Keratinocyte (primary cell): ENCODE data around the gene LRRC15. TPM values are rescaled to one million over a fixed set of nuclear protein-coding genes. Genes with fewer than 3 reads are reported as not detected.

ENCODE experiments used
- DNase-seq: peaks from one replicate; pipeline ENCODE4 v3.0.0-alpha.2; 2011; ENCODE audit warnings: low read depth, missing footprints, low spot score
- FAIRE-seq: peaks from 2 replicates; lab custom pipeline; 2011; peaks lifted over from hg19 to GRCh38; lab: Jason Lieb, UNC
- H2AFZ ChIP-seq: 2 replicates; pipeline ENCODE4 v1.6.0; 2012; ENCODE audit warnings: low read length, control low read depth, inconsistent platforms; ENCODE audit not compliant: control insufficient read depth
- H3K27ac ChIP-seq: 2 replicates; pipeline ENCODE4 v1.5.1; 2011; ENCODE audit warnings: low read length; ENCODE audit not compliant: control insufficient read depth, insufficient read depth
- H3K27me3 ChIP-seq: 3 replicates; pipeline ENCODE4 v1.6.0; 2011; ENCODE audit warnings: low read length; ENCODE audit not compliant: control insufficient read depth, insufficient read depth; ENCODE audit errors: extremely low read depth
- H3K36me3 ChIP-seq, 2 experiments: 2 replicates in 1 of 2; 3 replicates in 1 of 2; pipeline ENCODE4 v1.5.1; 2011; ENCODE audit warnings: low read length in 2 of 2, mild to moderate bottlenecking in 1 of 2; ENCODE audit not compliant: control insufficient read depth in 2 of 2, insufficient read depth in 2 of 2; ENCODE audit errors: extremely low read depth in 1 of 2
- H3K4me1 ChIP-seq: 3 replicates; pipeline ENCODE4 v1.5.1; 2011; ENCODE audit warnings: low read length; ENCODE audit not compliant: control insufficient read depth, insufficient read depth; ENCODE audit errors: extremely low read depth
- H3K4me2 ChIP-seq: 3 replicates; pipeline ENCODE4 v1.6.0; 2011; ENCODE audit warnings: low read depth, low read length; ENCODE audit not compliant: control insufficient read depth, insufficient read depth; ENCODE audit errors: extremely low read depth
- H3K4me3 ChIP-seq, 3 experiments: fragments of 200-600 bp in 1 of 3; sonication (generic) in 1 of 3; 2 replicates in 2 of 3; 3 replicates in 1 of 3; pipeline ENCODE4 v1.5.1; 2011 to 2016; ENCODE audit warnings: low read length in 3 of 3, mild to moderate bottlenecking in 3 of 3, control low read depth in 2 of 3, inconsistent platforms in 1 of 3, low read depth in 1 of 3, mixed read lengths in 1 of 3, mixed run types in 1 of 3, moderate library complexity in 1 of 3; ENCODE audit not compliant: control insufficient read depth in 2 of 3, insufficient read depth in 2 of 3; ENCODE audit errors: extremely low read depth in 1 of 3
- H3K79me2 ChIP-seq: 2 replicates; pipeline ENCODE4 v1.6.0; 2012; ENCODE audit warnings: low read length; ENCODE audit not compliant: control insufficient read depth, insufficient read depth
- H3K9ac ChIP-seq: 3 replicates; pipeline ENCODE4 v1.6.0; 2011; ENCODE audit warnings: low read length; ENCODE audit not compliant: control insufficient read depth, insufficient read depth; ENCODE audit errors: extremely low read depth
- H3K9me1 ChIP-seq: 3 replicates; pipeline ENCODE4 v1.6.0; 2011; ENCODE audit warnings: low read length; ENCODE audit not compliant: control insufficient read depth, insufficient read depth; ENCODE audit errors: extremely low read depth
- H3K9me3 ChIP-seq: 2 replicates; pipeline ENCODE4 v1.5.1; 2012; ENCODE audit warnings: low read depth, low read length; ENCODE audit not compliant: control insufficient read depth
- H4K20me1 ChIP-seq: 3 replicates; pipeline ENCODE4 v1.6.0; 2011; ENCODE audit warnings: low read length; ENCODE audit not compliant: control insufficient read depth, insufficient read depth; ENCODE audit errors: extremely low read depth
- CTCF ChIP-seq, 3 experiments: IDR thresholded peaks in 1 of 3; conservative IDR thresholded peaks in 1 of 3; optimal IDR thresholded peaks in 1 of 3; 2 replicates in 2 of 3; 3 replicates in 1 of 3; pipeline versions ENCODE3 to v1.5.1; 2011; ENCODE audit warnings: low read length in 3 of 3, mild to moderate bottlenecking in 3 of 3, moderate library complexity in 2 of 3, control low read depth in 1 of 3, inconsistent platforms in 1 of 3; ENCODE audit not compliant: insufficient read depth in 2 of 3; ENCODE audit errors: extremely low read depth in 1 of 3
- EZH2 ChIP-seq: IDR thresholded peaks from one replicate; pipeline ENCODE4 v1.6.1; 2012; ENCODE audit warnings: inconsistent platforms, mild to moderate bottlenecking, low read length, moderate library complexity
- dilution Hi-C: fragments of 300-500 bp; cut with MboI; formaldehyde crosslinking; loops from one replicate; pipeline ENCODE4 v1.7.0; 2020; ENCODE audit warnings: low sequenced_read_pairs; ENCODE audit not compliant: extremely low pct_ligation_motif_present
- polyA plus RNA-seq, 5 experiments: library from polyadenylated mRNA; depleted of rRNA in 3 of 5; stranded (reverse) in 3 of 5; stranded (forward) in 1 of 5; unstranded in 1 of 5; fragments of >200 nt; gene quantifications; 1 replicate in 1 of 5; 2 replicates in 3 of 5; 3 replicates in 1 of 5; pipeline versions ENCODE4 v1.2.1 to v1.2.3, GENCODE V29; 2011 to 2012; ENCODE audit warnings: missing spikeins in 2 of 5, low read depth in 1 of 5, low replicate concordance in 1 of 5

LRRC15 gene
- polyA plus RNA-seq, 1 donor (not counting 4 experiments of a cell fraction or from before 2014, with no cell fraction given), result not detected

DNA sequence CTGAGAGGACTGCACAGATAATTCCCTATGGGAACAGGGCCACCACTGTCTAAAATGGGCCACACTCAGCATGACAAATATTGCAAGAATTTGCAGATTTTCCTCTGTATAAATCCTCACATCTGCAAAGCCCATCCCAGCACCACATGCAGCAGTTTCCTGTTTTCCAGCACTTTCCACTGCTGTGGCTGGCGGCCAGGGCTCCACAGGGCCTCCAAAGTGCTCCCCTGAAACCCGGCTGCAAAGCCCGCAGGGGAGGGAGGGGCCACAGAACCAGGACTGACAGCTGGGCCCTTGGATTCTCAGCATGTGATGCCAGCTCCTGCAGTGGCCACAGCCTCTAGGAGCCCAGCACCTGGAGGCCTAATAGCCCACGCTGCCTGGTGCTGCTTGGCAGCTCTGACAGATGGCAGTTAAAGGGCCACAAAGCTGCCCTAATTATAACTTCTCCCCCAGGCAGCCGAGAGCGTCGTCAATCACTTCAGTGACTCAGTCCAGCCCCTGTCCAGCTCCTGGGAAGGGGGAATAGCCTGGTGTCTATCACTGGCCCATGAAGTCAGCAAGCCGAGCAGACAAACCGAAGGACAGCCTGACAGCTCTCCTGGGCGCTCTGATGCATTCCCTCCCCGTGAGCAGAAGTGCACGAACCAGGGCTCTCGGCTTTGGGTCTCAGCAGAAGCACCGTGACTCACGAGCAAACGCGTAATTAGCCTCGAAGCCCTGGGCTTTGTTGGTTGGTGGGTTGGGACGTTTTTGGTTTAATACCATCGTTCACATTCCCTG is 4.7 kb downstream of the LRRC15 start:
- H3K27me3 ChIP-seq, result peaks cover 41% of the 10 kb centered on the region
- H4K20me1 ChIP-seq, result no peaks in the 10 kb centered on the region
- H3K9ac ChIP-seq, result no peak overlapping the region
- TF ChIP-seq EZH2 (no peak), CTCF (optimal IDR thresholded peaks at IDR 0.05 in 1 of 3, IDR thresholded peaks at IDR 0.05 in 1 of 3, conservative IDR thresholded peaks at IDR 0.05 in 1 of 3; ENCODE audit: extremely low read depth in 1 of 3, insufficient read depth in 2 of 3, low read length in 3 of 3) (no peak)
- H3K9me3 ChIP-seq, result no peaks in the 10 kb centered on the region
- no peaks in the 10 kb centered on the region for H3K36me3 ChIP-seq
- no peaks in the 10 kb centered on the region for H3K79me2 ChIP-seq
- no peaks in the 10 kb centered on the region for H3K4me1 ChIP-seq
- H3K4me3 ChIP-seq, result no peak overlapping the region
- no peak for DNase-seq
- no peak overlapping the region for H3K4me2 ChIP-seq
- H3K9me1 ChIP-seq, result no peaks in the 10 kb centered on the region
- no peak overlapping the region for H3K27ac ChIP-seq
- H2AFZ ChIP-seq, result no peak overlapping the region
- FAIRE-seq, result no peak
- dilution Hi-C loops, result no loop called here

GRCh38 chr3:194364314-194364651 is 5.3 kb downstream of the LRRC15 start:
- H3K27ac ChIP-seq, result no peak overlapping the region
- FAIRE-seq, result no peak
- H3K4me3 ChIP-seq, result no peak overlapping the region
- no peaks in the 10 kb centered on the region for H3K4me1 ChIP-seq
- peaks cover 38% of the 10 kb centered on the region for H3K27me3 ChIP-seq
- no peaks in the 10 kb centered on the region for H3K36me3 ChIP-seq
- no peak for TF ChIP-seq CTCF (optimal IDR thresholded peaks at IDR 0.05 in 1 of 3, IDR thresholded peaks at IDR 0.05 in 1 of 3, conservative IDR thresholded peaks at IDR 0.05 in 1 of 3; ENCODE audit: extremely low read depth in 1 of 3, insufficient read depth in 2 of 3, low read length in 3 of 3)
- TF ChIP-seq EZH2, result no peak
- no peaks in the 10 kb centered on the region for H3K9me1 ChIP-seq
- no peak overlapping the region for H3K4me2 ChIP-seq
- no peak overlapping the region for H3K9ac ChIP-seq
- H4K20me1 ChIP-seq, result no peaks in the 10 kb centered on the region
- DNase-seq, result no peak
- no peaks in the 10 kb centered on the region for H3K79me2 ChIP-seq
- no peaks in the 10 kb centered on the region for H3K9me3 ChIP-seq
- dilution Hi-C loops, result no loop called here
- no peak overlapping the region for H2AFZ ChIP-seq
